OCI-LY7 (cell line): ENCODE data around the gene CLEC2B.

Source experiments
- EZH2phosphoT487 ChIP-seq: fragments of 200-600 bp; sonication (generic); IDR thresholded peaks from 2 replicates; pipeline ENCODE4 v1.6.1; 2018; ENCODE audit warnings: low read depth, borderline replicate concordance, mild to moderate bottlenecking, mixed run types, antibody characterized with exemption, low read length, moderate library complexity, mixed read lengths
- TF ChIP-seq, protein P1 (sequence below): fragments of 200-600 bp; sonication (generic); conservative IDR thresholded peaks from 2 replicates; pipeline ENCODE4 v1.5.1; 2014; ENCODE audit warnings: mild to moderate bottlenecking, antibody characterized with exemption, low read length, moderate library complexity, mixed read lengths

- TF ChIP-seq, protein P1, sequence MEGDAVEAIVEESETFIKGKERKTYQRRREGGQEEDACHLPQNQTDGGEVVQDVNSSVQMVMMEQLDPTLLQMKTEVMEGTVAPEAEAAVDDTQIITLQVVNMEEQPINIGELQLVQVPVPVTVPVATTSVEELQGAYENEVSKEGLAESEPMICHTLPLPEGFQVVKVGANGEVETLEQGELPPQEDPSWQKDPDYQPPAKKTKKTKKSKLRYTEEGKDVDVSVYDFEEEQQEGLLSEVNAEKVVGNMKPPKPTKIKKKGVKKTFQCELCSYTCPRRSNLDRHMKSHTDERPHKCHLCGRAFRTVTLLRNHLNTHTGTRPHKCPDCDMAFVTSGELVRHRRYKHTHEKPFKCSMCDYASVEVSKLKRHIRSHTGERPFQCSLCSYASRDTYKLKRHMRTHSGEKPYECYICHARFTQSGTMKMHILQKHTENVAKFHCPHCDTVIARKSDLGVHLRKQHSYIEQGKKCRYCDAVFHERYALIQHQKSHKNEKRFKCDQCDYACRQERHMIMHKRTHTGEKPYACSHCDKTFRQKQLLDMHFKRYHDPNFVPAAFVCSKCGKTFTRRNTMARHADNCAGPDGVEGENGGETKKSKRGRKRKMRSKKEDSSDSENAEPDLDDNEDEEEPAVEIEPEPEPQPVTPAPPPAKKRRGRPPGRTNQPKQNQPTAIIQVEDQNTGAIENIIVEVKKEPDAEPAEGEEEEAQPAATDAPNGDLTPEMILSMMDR, result no peak
- no peak for TF ChIP-seq EZH2phosphoT487
Observed at GRCh38 chr12:9870286-9870866, 1.2 kb upstream of the CLEC2B start.
